NT2/D1 (cell line): ENCODE measurements around the gene BORA.

Experiments used
- SUZ12 ChIP-seq: IDR thresholded peaks from 2 replicates; pipeline ENCODE4 v1.6.1; 2011; ENCODE audit not compliant: insufficient read length, insufficient read depth; ENCODE audit errors: extremely low read depth
- YY1 ChIP-seq: IDR thresholded peaks from 2 replicates; pipeline ENCODE4 v1.6.1; 2011; ENCODE audit not compliant: insufficient read length, insufficient read depth
- ZNF274 ChIP-seq: IDR thresholded peaks from 2 replicates; pipeline ENCODE4 v1.6.1; 2011; ENCODE audit warnings: mild to moderate bottlenecking, low read depth, low read length

DNA sequence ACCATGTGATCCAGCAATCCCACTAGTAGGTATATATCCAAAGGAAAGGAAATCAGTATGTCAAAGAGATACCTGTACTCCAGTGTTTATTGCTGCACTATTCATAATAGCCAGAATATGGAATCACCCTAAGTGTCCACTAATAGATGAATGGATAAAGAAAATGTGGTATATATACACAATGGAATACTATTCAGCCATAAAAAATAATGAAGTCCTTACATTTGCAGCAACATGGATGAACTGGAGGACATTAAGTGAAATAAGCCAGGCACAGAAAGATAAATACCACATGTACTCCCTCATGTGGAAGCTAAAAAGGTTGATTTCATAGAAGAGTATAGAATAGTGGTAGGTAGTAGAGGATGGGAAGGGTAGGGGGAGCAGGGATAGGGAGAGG lies 23.5 kb downstream of the BORA start:
- no peak for TF ChIP-seq YY1
- TF ChIP-seq ZNF274: no peak
- no peak for TF ChIP-seq SUZ12
